GM10266 (cell line): ENCODE measurements around the gene FOXQ1.

Source experiments
- DNase-seq: peaks from one replicate; pipeline ENCODE4 v3.0.0; 2012; ENCODE audit errors: extremely low spot score
- TF ChIP-seq, protein P1 (sequence below): IDR thresholded peaks from 2 replicates; pipeline ENCODE4 v1.5.1; 2012; ENCODE audit warnings: mild to moderate bottlenecking, low read depth; ENCODE audit not compliant: control insufficient read depth, insufficient read depth; ENCODE audit errors: missing control alignments

The FOXQ1 gene

DNA sequence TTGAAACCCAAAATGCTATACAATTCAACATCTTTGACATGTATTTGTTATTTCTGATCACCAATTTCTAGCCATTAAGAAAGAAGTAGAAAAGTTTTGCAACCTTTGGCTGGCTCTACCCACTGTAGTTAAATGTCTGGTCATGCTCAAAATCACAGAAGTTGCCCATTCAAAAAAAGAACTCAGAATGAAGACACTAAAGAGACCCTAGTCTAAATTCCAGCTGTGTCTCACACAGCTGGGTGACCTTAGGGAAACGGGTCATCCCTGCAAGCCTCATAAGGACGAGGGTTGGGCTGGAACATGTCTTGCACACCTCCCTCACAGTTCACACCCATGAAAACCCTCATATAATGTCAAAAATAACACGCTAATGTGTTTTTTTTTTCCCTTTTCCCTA is 10.3 kb downstream of the FOXQ1 start:
- TF ChIP-seq, protein P1, sequence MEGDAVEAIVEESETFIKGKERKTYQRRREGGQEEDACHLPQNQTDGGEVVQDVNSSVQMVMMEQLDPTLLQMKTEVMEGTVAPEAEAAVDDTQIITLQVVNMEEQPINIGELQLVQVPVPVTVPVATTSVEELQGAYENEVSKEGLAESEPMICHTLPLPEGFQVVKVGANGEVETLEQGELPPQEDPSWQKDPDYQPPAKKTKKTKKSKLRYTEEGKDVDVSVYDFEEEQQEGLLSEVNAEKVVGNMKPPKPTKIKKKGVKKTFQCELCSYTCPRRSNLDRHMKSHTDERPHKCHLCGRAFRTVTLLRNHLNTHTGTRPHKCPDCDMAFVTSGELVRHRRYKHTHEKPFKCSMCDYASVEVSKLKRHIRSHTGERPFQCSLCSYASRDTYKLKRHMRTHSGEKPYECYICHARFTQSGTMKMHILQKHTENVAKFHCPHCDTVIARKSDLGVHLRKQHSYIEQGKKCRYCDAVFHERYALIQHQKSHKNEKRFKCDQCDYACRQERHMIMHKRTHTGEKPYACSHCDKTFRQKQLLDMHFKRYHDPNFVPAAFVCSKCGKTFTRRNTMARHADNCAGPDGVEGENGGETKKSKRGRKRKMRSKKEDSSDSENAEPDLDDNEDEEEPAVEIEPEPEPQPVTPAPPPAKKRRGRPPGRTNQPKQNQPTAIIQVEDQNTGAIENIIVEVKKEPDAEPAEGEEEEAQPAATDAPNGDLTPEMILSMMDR: no peak
- no peak for DNase-seq

- TF ChIP-seq, protein P1: no peak
- DNase-seq: no peak
Measured at GRCh38 chr6:1322696-1323219, 10.9 kb downstream of the FOXQ1 start.

- no peak for DNase-seq
- TF ChIP-seq, protein P1: no peak
Measured at GRCh38 chr6:1324936-1325335, 13.0 kb downstream of the FOXQ1 start.

DNA sequence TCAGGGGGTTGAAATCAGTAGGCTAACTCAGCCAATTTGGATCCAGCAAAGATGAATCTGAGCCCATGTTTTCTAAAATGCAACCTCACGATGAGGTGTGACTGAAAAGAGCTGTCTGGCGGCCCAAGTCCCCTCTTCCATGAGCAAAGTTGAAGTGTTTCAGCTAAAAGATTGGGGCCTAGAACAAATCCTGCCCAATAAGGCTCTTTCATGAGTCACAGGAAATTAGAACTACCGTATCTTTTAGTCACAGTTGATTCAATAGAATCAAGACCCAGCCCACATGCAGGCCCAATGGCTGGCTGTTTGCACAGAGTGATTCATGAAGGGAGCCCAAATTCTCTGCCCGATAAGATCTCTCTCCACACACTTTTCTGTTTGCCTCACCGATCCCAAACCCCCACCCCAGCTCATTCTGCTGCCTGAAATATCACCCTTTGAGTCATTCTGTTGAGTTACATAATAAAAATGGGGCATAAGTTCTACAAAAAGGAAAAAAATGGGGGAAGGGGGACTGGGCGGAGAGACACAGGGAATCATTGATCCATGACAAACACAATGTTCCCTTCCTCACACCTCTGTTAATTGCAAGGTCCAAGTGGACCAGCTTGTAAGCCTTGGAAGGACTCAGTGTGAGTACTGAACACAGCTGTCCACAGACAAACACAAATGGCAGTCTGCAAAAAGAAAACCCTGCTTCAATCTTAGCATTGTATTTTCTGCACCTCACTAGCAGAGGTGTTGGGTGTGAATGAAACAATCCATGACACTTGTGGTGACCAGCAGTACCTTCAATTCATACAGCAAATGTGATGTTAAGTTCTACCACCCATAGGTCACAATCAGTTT is 13.8 kb downstream of the FOXQ1 start:
- DNase-seq: no peak
- TF ChIP-seq, protein P1: no peak

DNA sequence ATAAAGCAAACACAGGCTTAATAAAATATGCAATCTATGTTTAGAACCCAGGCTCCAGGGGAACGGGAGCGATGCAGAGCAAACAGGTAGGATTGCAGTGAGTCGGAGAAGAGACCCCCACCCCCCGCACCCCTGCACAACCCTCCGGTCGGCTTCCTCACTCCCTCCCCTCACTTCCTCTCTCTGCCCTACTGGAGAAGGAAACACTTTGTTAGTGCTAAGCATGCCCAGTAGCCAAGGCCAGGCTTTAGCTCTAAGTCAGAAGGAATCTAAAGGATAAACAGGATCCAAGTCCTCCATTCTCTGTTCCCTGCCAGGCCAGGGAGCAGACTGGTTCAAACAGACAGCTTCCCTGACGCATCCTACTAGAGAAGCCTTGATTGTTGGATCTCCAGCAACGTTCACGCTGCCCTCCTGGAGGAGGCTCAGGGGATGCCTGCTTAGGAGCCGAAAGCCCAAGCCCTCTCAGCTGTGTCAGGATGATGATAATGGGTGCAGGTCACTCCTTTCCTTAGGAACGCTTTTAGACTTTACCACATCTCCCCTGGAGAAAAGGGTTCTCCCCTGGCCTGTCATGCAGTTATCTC is 14.7 kb downstream of the FOXQ1 start:
- DNase-seq: no peak
- TF ChIP-seq, protein P1: no peak

GRCh38 chr6:1327630-1328029 is 15.7 kb downstream of the FOXQ1 start:
- no peak for DNase-seq
- TF ChIP-seq, protein P1: no peak
